CD1c-positive myeloid dendritic cell (primary cell): Measurements from ENCODE around the gene PRKCA.
"Not testable (repeated sequence)": the region's sequence is repeated elsewhere in the genome, so short reads cannot be mapped to it uniquely, and the experiment has no call there.

Source experiments
- DNase-seq: peaks from one replicate; pipeline ENCODE4 v3.0.0-alpha.2; 2016; ENCODE audit errors: extremely low spot score

Gene PRKCA

DNA sequence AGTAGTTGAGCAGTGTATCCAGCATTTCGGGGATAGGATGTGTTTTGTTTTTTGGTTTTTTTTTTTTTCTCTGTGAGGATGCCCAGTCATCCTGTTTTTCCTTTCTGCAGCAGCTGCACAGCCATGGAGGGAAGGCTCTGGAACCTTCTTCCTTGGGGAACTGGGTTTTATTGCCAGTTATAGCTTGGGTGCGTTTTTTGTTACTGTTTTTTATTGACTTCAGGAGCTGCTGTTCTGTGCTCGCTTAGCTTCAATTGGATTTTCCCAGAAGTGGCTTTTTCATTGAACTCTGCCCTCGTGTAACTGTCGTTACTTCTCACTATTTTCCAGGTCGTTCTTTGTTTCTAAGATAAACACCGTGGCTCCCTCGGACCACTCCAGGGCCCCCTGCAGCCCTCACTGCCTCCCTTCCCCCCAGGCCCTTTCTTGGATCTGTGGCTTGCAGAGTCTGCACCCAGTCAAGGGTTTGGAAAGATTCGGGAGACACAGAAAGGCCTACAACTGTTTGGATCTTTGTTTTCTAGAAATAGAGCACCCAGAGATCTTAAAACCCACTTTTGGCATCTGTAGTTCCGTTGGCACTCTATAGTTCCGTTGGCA is 412.8 kb downstream of the PRKCA start:
- DNase-seq, result no peak

GRCh38 chr17:66715745-66716156 is 413.3 kb downstream of the PRKCA start:
- DNase-seq, result peak; percentile 48

- DNase-seq, result no peak
Measured at GRCh38 chr17:66716236-66717026, 414.0 kb downstream of the PRKCA start.

DNA sequence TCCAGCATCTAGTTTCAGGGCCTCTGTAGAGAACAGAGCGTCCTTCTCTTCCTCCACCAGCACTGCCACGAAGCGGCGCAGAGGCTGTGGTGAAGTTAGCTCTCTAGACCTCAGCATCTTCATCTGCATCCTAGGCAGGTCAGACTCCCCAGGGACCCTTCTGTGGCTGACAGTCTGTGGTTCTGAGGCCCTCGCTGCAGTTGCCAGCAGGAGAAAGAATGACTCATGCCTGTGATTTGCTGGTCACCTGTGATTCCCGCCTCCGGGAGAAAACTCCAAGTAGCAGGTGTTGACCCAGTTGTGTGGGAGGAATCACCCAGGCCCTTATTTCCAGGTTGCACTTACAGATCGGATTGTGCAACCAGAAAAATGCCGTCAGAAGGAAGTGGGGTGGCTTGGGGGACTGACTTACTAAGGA is 415.2 kb downstream of the PRKCA start:
- DNase-seq, result no peak

DNA sequence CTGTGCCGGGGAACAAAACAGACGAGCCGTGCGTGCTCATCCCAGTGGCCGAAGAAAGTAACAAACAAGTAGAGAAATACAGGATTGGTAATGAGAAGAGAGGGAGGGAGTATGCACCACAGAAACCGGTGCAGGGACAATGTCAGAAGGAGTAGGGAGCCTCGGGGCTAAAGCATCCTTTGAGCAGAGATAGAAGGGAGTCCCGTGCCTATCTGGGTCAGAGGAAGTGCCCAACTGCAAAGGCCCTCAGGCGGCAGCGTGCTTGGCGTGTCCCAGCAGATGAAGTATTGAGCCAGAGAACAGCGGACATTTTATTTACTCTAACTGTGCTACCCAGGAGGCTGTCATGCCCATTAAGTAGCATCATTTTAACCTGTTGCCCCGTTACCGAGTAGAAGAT is 417.6 kb downstream of the PRKCA start:
- no peak for DNase-seq

DNA sequence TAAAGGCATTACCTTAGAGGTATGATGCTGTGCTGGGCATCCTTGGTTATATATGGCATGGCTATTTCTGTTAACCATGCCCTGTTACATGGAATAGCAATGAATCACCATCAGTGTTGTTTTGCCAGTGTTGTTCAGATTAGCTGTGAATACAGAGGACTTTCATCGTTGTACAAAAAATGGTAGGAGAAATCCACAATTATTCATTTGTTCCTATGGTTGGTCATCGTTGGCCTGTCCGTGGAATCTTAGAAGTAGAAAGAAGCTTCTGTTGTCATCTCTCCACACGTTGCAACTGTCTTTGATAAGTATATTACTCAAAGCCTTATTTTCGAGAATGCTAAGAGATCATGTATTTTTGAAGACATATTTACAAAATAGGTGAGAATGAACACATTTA is 418.2 kb downstream of the PRKCA start:
- no peak for DNase-seq

GRCh38 chr17:66722341-66722740 is 419.9 kb downstream of the PRKCA start:
- no peak for DNase-seq

- DNase-seq, result no peak
Measured at GRCh38 chr17:66724581-66725341, 422.3 kb downstream of the PRKCA start.

- not testable (repeated sequence) for DNase-seq
Measured at GRCh38 chr17:66725438-66725837, 423.0 kb downstream of the PRKCA start.

- no peak for DNase-seq
Measured at GRCh38 chr17:66725956-66726355, 423.5 kb downstream of the PRKCA start.

DNA sequence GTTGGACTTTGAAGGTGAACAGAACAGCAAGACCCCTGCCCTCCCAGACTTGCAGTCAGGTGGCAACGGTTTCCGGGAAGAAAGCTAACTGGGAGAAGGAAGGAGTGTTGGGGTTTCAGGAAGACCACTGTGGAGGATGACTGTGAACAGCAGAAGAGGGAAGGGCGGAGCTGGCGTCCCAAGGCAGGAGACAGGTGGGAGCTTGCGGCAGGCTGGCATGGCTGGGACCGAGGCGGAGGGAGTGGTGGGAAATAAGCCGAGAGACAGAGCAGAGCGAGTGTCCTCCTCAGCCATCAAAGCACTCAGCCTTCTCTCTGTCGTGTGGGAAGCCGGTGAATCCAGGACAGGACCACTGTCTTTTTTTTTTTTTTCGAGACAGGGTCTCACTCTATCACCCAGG is 424.0 kb downstream of the PRKCA start:
- DNase-seq, result no peak

- no peak for DNase-seq
Measured at GRCh38 chr17:66726846-66727245, 424.4 kb downstream of the PRKCA start.

- peak; percentile 18 for DNase-seq
Measured at GRCh38 chr17:66727634-66728570, 425.5 kb downstream of the PRKCA start.

- DNase-seq, result no peak
Measured at GRCh38 chr17:66730461-66730923, 428.1 kb downstream of the PRKCA start.

DNA sequence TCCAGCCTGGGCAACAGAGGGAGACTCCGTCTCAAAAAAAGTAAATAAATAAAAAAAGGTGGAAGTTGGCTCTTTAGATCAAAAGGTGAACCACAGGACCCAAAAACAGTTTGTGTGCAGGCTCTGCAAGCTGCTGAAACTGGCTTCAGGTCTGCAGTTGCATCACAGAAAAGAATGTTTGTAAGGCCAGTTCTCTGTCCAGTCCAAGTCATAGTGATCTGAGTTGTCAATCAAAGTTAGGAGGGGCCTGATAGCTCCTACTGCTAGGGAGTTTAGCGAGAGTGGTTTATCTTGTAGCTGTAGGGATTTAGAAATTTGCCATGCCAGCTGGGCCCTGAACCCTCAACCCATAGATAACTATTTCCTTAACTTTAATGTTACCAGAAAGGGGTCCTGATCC is 431.3 kb downstream of the PRKCA start:
- no peak for DNase-seq

GRCh38 chr17:66734186-66734943 is 432.0 kb downstream of the PRKCA start:
- no peak for DNase-seq

GRCh38 chr17:66737524-66737923 is 435.1 kb downstream of the PRKCA start:
- no peak for DNase-seq

GRCh38 chr17:66738301-66738700 is 435.9 kb downstream of the PRKCA start:
- DNase-seq, result no peak

GRCh38 chr17:66739553-66739952 is 437.1 kb downstream of the PRKCA start:
- no peak for DNase-seq

- no peak for DNase-seq
Measured at GRCh38 chr17:66740226-66740625, 437.8 kb downstream of the PRKCA start.

DNA sequence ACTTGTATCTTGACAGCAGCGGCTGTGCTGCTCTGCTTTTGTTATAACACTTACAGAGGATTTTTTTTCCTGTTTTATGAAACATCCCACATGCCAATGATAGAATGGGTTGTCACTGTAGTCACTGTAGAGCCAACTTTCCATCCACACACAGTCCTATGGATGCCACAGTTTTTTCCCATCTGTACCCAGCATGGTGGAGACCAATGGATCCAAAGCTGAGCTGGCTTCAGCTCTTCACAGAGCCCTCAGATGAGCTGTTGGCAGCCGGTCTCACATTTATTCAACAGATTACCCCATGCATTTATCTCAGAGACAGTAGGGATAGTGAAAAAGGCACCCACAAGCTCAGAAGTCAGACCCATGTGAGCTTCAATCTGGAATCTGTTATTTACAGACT is 441.1 kb downstream of the PRKCA start:
- DNase-seq, result no peak
